ENCODE results near the gene CACNG6. TPM values are rescaled to one million over a fixed set of nuclear protein-coding genes. Genes with fewer than 3 reads are reported as not detected.

The CACNG6 gene
- total RNA-seq, 3 donors from 2014 or later (not counting 1 experiment from before 2014, with no cell fraction given) = 11.5 TPM; not detected in 2

DNA sequence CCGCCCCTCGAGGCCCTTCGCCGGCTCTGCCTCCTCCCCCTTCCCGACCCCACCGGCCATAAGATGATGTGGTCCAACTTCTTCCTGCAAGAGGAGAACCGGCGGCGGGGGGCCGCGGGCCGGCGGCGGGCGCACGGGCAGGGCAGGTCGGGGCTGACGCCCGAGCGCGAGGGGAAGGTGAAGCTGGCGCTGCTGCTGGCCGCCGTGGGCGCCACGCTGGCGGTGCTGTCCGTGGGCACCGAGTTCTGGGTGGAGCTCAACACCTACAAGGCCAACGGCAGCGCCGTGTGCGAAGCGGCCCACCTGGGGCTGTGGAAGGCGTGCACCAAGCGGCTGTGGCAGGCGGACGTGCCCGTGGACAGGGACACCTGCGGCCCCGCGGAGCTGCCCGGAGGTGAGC, 1.4 kb downstream of the CACNG6 start:
- Mint-ChIP-seq H3K27ac (no peak overlapping the region), H3K4me1 (peaks cover 0 to 6% of the 10 kb centered on the region in 2 donors), H3K9me3 (no peaks in the 10 kb centered on the region), H3K36me3 (no peaks in the 10 kb centered on the region), H3K4me3 (no peak overlapping the region), H3K27me3 (ENCODE audit: low read depth in 2 of 2) (peaks cover 43 to 44% of the 10 kb centered on the region in 2 donors)
- no peak overlapping the region for H3K4me3 ChIP-seq (ENCODE audit: low read length)
- intact Hi-C loops (cut with micrococcal nuclease) = no loop called here
- no peaks in the 10 kb centered on the region for H3K9me3 ChIP-seq (ENCODE audit: control insufficient read depth, insufficient read depth, low read length)
- H3K36me3 ChIP-seq (ENCODE audit: control insufficient read depth, insufficient read depth, low read length) = no peaks in the 10 kb centered on the region
- H3K27me3 ChIP-seq (ENCODE audit: control insufficient read depth, insufficient read depth, low read length) = peaks cover 12% of the 10 kb centered on the region
- DNase-seq = no peak
- ATAC-seq = no peak
- peaks cover 8% of the 10 kb centered on the region for H3K4me1 ChIP-seq (ENCODE audit: control insufficient read depth, insufficient read depth, low read length)
- no peak overlapping the region for H3K27ac ChIP-seq (ENCODE audit: low read length)
- 30% methylated on average over 43 of the region's 43 CpGs for WGBS (ENCODE audit: insufficient coverage)
- no peak for TF ChIP-seq CTCF (IDR thresholded peaks at IDR 0.05)

- peaks cover 43 to 44% of the 10 kb centered on the region in 2 donors for H3K27me3 Mint-ChIP-seq (ENCODE audit: low read depth in 2 of 2)
- H3K27me3 ChIP-seq (ENCODE audit: control insufficient read depth, insufficient read depth, low read length) = peaks cover 12% of the 10 kb centered on the region
- no peak overlapping the region for H3K4me3 Mint-ChIP-seq
Measured at GRCh38 chr19:53993448-53993847, 2.0 kb downstream of the CACNG6 start.

GRCh38 chr19:53994811-53995210, 3.4 kb downstream of the CACNG6 start:
- Mint-ChIP-seq H3K9me3 (no peaks in the 10 kb centered on the region), H3K4me1 (peaks cover 0 to 6% of the 10 kb centered on the region in 2 donors), H3K4me3 (no peak overlapping the region), H3K36me3 (no peaks in the 10 kb centered on the region), H3K27me3 (ENCODE audit: low read depth in 2 of 2) (peaks cover 43 to 53% of the 10 kb centered on the region in 2 donors), H3K27ac (no peak overlapping the region)
- DNase-seq (no peak), ATAC-seq (no peak)
- no peak for TF ChIP-seq CTCF (IDR thresholded peaks at IDR 0.05)
- H3K9me3 ChIP-seq (ENCODE audit: control insufficient read depth, insufficient read depth, low read length) = no peaks in the 10 kb centered on the region
- no peak overlapping the region for H3K4me3 ChIP-seq (ENCODE audit: low read length)
- WGBS (ENCODE audit: insufficient coverage) = no CpG with 5 or more reads among the region's 5 CpGs
- no peak overlapping the region for H3K27ac ChIP-seq (ENCODE audit: low read length)
- H3K4me1 ChIP-seq (ENCODE audit: control insufficient read depth, insufficient read depth, low read length) = peaks cover 8% of the 10 kb centered on the region
- H3K27me3 ChIP-seq (ENCODE audit: control insufficient read depth, insufficient read depth, low read length) = peaks cover 12% of the 10 kb centered on the region
- H3K36me3 ChIP-seq (ENCODE audit: control insufficient read depth, insufficient read depth, low read length) = no peaks in the 10 kb centered on the region
- intact Hi-C loops (cut with micrococcal nuclease) = no loop called here

More at GRCh38 chr19:53993448-53993847, 2.0 kb downstream of the CACNG6 start:
- no peaks in the 10 kb centered on the region for H3K36me3 Mint-ChIP-seq
- intact Hi-C loops (cut with micrococcal nuclease) = no loop called here
- Histone ChIP-seq H3K4me3 (ENCODE audit: low read length) (no peak overlapping the region), H3K9me3 (ENCODE audit: control insufficient read depth, insufficient read depth, low read length) (no peaks in the 10 kb centered on the region), H3K4me1 (ENCODE audit: control insufficient read depth, insufficient read depth, low read length) (peaks cover 8% of the 10 kb centered on the region), H3K27ac (ENCODE audit: low read length) (no peak overlapping the region), H3K36me3 (ENCODE audit: control insufficient read depth, insufficient read depth, low read length) (no peaks in the 10 kb centered on the region)
- peaks cover 0 to 6% of the 10 kb centered on the region in 2 donors for H3K4me1 Mint-ChIP-seq
- no peaks in the 10 kb centered on the region for H3K9me3 Mint-ChIP-seq
- ATAC-seq (no peak), DNase-seq (no peak)
- TF ChIP-seq CTCF (IDR thresholded peaks at IDR 0.05) = no peak
- WGBS (ENCODE audit: insufficient coverage) = 62% methylated on average over 3 of the region's 3 CpGs
- H3K27ac Mint-ChIP-seq = no peak overlapping the region

DNA sequence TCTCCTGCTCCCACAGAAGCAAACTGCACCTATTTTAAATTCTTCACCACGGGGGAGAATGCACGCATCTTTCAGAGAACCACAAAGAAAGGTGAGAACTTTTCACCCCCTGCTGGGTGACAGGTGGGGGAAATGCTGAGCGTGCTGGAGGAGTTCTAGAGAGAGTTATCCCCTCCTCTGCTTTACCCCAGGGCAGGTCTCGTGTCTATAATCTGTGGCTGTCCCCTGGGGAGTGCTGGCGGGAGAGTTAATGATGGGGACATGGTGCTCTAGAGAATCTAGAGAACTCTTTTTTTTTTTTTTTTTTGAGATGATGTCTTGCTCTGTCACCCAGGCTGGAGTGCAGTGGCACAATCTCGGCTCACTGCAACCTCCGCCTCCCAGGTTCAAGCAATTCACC, 6.8 kb downstream of the CACNG6 start:
- H3K36me3 Mint-ChIP-seq = no peaks in the 10 kb centered on the region
- no peak for TF ChIP-seq CTCF (IDR thresholded peaks at IDR 0.05)
- Histone ChIP-seq H3K27ac (ENCODE audit: low read length) (no peak overlapping the region), H3K4me1 (ENCODE audit: control insufficient read depth, insufficient read depth, low read length) (no peaks in the 10 kb centered on the region), H3K4me3 (ENCODE audit: low read length) (no peak overlapping the region), H3K36me3 (ENCODE audit: control insufficient read depth, insufficient read depth, low read length) (no peaks in the 10 kb centered on the region), H3K27me3 (ENCODE audit: control insufficient read depth, insufficient read depth, low read length) (peaks cover 3% of the 10 kb centered on the region), H3K9me3 (ENCODE audit: control insufficient read depth, insufficient read depth, low read length) (no peaks in the 10 kb centered on the region)
- H3K4me3 Mint-ChIP-seq = no peak overlapping the region
- 87% methylated on average over 3 of the region's 7 CpGs for WGBS (ENCODE audit: insufficient coverage)
- H3K27me3 Mint-ChIP-seq (ENCODE audit: low read depth in 2 of 2) = peaks cover 44 to 60% of the 10 kb centered on the region in 2 donors
- intact Hi-C loops (cut with micrococcal nuclease) = no loop called here
- DNase-seq = no peak
- H3K27ac Mint-ChIP-seq = no peak overlapping the region
- H3K4me1 Mint-ChIP-seq = no peaks in the 10 kb centered on the region
- no peaks in the 10 kb centered on the region for H3K9me3 Mint-ChIP-seq
- no peak for ATAC-seq

Data from natural killer cell (primary cell).